ENCODE data around the gene RSBN1L. TPM values are rescaled to one million over a fixed set of nuclear protein-coding genes. Genes with fewer than 3 reads are reported as not detected.
"Not testable (repeated sequence)": the region's sequence is repeated elsewhere in the genome, so short reads cannot be mapped to it uniquely, and the experiment has no call there.

RSBN1L gene
- 13.2 TPM for polyA plus RNA-seq (2012; ENCODE audit: missing spikeins)

DNA sequence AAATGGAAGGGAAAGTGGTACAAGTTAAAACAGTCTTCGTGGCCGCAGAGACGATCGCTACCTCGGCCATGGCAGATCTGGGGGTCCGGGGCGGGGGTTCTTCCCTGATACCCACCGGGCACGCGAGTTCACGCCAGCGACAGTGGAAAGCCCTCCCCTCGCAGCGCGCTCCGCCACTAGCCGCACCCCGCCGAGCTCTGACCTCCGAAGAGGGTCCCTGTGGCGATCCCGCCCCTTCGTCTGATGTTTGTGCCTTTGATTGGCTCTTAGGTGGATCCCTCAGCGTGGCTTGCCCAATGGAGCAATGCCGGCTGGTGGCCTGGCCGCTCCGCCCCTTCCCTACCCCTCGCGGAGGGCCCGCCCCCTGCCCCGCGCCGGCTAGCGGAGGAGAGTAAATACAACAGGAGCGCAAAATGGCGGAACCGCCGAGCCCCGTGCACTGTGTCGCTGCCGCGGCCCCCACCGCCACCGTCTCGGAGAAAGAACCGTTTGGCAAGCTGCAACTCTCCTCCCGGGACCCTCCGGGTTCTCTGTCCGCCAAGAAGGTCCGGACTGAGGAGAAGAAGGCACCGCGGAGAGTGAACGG, at the start of gene RSBN1L:
RSBN1L (plus strand) TSS at position 403 of the 586 bp plus-strand sequence; CDS start at position 414, 11 bp downstream.
- TF ChIP-seq POLR2A (IDR thresholded peaks at IDR 0.05; ENCODE audit: low read depth, low read length) (peak; percentile 89), TAF1 (IDR thresholded peaks at IDR 0.05; ENCODE audit: borderline replicate concordance, low read depth, low read length) (peak; percentile 90; the same call in 1 of the 2 replicates), POLR2AphosphoS5 (IDR thresholded peaks at IDR 0.05; ENCODE audit: low read depth, low read length) (peak; percentile 68)
- peak; percentile 78 for DNase-seq (ENCODE audit: insufficient read length)
- peak; percentile 92 for FAIRE-seq

DNA sequence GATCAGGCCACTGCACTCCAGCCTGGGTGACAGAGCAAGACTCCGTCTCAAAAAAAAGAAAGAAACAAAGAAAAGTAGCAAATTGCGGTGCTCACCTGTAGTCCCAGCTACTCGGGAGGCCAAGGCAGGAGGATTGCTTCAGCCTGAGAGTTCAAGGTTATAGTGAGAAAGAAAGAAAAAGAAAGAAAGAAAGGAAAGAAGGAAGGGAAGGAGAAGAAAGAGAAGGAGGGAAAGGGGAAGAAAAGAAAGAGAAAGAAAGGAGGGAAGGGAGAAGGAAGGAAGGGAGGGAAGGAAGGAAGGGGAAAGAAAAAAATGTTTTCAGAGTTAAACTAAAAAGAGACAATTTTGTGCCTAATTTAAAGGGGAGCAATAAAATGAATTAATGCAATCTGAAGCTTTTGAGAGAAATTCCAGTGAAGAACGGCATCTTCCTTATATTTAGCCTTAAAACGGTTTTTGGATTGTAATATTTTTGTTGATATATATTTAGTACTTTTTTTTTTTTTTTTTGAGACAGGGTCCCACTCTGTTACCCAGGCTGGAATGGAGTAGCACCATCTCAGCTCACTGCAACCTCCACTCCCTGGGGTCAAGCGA, 47.4 kb upstream of the RSBN1L start:
- TF ChIP-seq POLR2AphosphoS5 (IDR thresholded peaks at IDR 0.05; ENCODE audit: low read depth, low read length) (no peak), TAF1 (IDR thresholded peaks at IDR 0.05; ENCODE audit: borderline replicate concordance, low read depth, low read length) (no peak), POLR2A (IDR thresholded peaks at IDR 0.05; ENCODE audit: low read depth, low read length) (no peak)
- DNase-seq (ENCODE audit: insufficient read length) (no peak), FAIRE-seq (no peak)

DNA sequence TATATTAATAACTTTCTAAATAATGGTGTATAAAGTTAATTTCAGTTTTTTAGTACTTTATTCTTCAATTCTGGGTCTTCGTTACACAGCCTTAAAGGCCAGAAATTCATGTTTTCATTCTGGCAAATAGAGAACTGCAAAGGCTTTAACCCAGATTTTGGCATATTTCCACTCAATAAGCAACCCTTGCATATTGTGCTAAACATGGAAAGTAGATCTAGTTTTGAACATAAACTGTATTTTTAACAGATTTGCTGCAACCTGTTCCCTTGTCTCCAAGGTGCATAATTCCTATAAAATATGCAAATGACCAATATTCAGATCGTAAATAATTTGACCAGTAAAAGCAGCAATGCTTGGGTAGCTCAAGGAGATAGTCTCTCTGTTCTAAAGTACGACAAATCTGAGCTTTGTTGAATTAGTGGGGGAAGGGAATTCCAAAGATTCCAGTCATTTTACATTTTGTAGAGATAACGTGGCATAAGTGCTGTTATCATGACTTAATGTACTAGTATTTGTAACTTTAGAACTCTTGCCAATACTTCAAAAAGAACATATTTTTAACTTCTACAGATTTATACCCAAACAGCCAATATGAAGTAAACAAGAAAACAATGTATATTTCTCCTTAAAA, 46.4 kb upstream of the RSBN1L start:
- no peak for FAIRE-seq

DNA sequence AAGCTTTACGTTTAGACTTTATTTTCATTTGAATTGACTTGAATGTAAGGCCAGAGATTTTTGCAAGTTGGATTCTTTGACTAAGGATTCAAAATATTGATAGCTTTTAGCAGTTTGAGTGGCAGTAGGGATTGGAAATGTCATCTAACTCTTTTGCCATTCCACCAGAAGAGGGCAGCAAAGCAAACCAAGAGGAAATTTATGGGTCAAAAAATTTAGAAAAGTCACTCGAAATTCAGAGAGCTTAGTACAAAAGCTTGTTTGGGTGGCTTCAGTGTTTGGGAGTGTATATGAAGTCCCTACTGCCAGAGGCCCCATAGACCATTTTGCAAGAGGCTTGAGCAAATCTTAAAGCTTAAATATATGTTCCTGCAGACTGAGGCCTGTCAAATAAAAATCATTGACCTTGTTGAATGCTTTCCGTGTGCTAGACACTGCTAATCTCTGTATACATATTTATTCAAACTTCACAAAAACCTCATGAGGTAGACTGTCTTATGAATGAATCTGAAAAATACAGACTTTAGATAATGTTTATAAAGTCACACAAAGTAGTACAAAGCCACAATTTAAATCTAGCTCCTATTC, 44.6 kb upstream of the RSBN1L start:
- peak; percentile 10 for DNase-seq (ENCODE audit: insufficient read length)

More for the DNA sequence above, 46.4 kb upstream of the RSBN1L start:
- no peak for DNase-seq (ENCODE audit: insufficient read length)
- no peak for TF ChIP-seq POLR2AphosphoS5 (IDR thresholded peaks at IDR 0.05; ENCODE audit: low read depth, low read length)
- TF ChIP-seq POLR2A (IDR thresholded peaks at IDR 0.05; ENCODE audit: low read depth, low read length): no peak
- no peak for TF ChIP-seq TAF1 (IDR thresholded peaks at IDR 0.05; ENCODE audit: borderline replicate concordance, low read depth, low read length)

DNA sequence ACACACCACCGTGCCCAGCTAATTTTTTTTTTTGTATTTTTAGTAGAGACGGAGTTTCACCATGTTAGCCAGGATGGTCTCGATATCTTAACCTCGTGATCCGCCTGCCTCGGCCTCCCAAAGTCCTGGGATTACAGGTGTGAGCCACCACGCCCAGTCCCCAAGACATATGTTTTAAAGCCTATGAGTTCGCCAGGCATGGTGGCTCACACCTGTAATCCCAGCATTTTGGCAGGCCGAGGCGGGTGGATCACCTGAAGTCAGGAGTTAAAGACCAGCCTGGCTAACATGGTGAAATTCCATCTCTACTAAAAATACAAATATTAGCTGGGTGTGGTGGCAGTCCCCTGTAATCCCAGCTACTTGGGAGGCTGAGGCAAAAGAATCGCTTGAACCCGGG, 43.4 kb upstream of the RSBN1L start:
- DNase-seq (ENCODE audit: insufficient read length); FAIRE-seq: not testable (repeated sequence)

More for the DNA sequence above, 44.6 kb upstream of the RSBN1L start:
- FAIRE-seq: no peak
- TF ChIP-seq TAF1 (IDR thresholded peaks at IDR 0.05; ENCODE audit: borderline replicate concordance, low read depth, low read length) (no peak), POLR2AphosphoS5 (IDR thresholded peaks at IDR 0.05; ENCODE audit: low read depth, low read length) (no peak), POLR2A (IDR thresholded peaks at IDR 0.05; ENCODE audit: low read depth, low read length) (no peak)

DNA sequence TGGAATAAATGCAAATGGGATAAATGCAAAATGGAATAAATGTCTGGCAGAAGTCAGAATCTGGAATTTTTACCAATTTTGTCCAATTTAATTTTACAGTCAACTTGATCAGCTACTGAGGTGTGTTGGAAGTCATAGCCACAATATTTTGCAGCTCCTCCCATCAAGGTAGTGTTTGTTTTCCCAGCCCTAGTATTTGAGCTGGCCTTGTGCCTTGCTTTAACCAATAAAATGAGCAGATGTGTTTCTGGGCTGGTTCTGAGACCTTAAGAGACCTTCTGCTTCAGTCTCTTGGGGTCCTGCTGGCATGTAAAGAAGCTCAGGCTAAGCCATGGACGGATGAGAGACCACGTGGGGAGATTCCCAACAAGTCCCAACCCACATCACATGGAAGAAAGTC, 42.7 kb upstream of the RSBN1L start:
- TF ChIP-seq TAF1 (IDR thresholded peaks at IDR 0.05; ENCODE audit: borderline replicate concordance, low read depth, low read length): no peak
- no peak for TF ChIP-seq POLR2AphosphoS5 (IDR thresholded peaks at IDR 0.05; ENCODE audit: low read depth, low read length)
- TF ChIP-seq POLR2A (IDR thresholded peaks at IDR 0.05; ENCODE audit: low read depth, low read length): no peak
- no peak for DNase-seq (ENCODE audit: insufficient read length)
- no peak for FAIRE-seq

DNA sequence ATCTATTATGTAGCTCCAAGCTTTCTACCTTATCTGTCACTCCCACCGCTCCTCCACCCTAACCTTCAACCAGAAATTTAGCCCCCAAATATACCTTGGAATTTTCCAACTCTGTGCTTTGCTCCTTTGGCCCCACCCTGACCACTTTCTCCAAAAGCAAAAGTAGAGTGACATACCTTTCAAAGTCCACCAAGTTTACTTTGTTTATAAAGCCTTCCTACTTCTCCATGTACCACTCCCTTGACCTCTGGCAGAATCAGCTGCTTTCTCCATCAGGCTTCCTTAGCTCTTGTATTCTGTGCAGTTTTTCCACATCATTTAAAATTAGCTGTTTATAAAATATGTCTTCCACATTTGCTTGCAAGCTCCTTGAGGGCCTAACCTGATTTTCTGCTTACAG, 40.9 kb upstream of the RSBN1L start:
- FAIRE-seq: no peak
- no peak for TF ChIP-seq TAF1 (IDR thresholded peaks at IDR 0.05; ENCODE audit: borderline replicate concordance, low read depth, low read length)
- TF ChIP-seq POLR2AphosphoS5 (IDR thresholded peaks at IDR 0.05; ENCODE audit: low read depth, low read length): no peak
- TF ChIP-seq POLR2A (IDR thresholded peaks at IDR 0.05; ENCODE audit: low read depth, low read length): no peak
- no peak for DNase-seq (ENCODE audit: insufficient read length)

- no peak for FAIRE-seq
- TF ChIP-seq TAF1 (IDR thresholded peaks at IDR 0.05; ENCODE audit: borderline replicate concordance, low read depth, low read length) (no peak), POLR2AphosphoS5 (IDR thresholded peaks at IDR 0.05; ENCODE audit: low read depth, low read length) (no peak), POLR2A (IDR thresholded peaks at IDR 0.05; ENCODE audit: low read depth, low read length) (no peak)
Observed at GRCh38 chr7:77655836-77656455, 40.3 kb upstream of the RSBN1L start.

DNA sequence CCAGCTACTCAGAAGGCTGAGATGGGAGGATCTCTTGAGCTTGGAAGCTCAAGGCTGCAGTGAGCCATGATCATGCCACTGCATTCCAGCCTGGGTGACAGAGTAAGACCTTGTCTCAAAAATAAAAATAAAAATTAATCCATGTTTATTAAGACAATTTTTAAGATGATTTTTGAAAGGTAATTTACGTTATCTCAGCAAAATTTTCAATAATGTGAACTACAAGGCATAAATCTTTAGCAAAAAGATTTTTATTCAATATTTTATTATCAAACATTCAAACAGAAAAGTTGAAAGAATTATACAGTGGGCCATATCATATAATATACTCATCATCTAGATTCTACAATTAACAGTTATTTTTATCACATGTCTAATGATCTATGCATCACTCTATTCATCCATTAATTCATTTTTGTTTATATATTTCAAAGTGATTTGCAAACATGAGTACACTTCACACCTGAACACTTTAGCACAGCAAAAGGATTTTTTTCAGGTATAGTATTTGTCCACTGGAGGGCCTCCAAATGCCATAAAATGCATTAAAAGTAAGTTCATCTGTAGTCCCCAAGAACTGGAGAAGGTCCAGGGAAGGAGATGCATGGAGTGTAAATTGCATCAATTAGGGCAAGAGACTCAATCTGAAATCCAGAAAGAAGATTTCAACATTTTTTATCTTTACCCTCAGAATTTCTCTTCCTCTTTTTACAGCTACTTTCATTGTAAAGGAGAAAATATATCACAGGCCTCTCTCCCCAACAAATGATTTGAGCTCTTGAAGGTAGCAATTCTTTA, 38.6 kb upstream of the RSBN1L start:
- DNase-seq (ENCODE audit: insufficient read length) (no peak), FAIRE-seq (peak; percentile 27)
- TF ChIP-seq POLR2AphosphoS5 (IDR thresholded peaks at IDR 0.05; ENCODE audit: low read depth, low read length) (no peak), POLR2A (IDR thresholded peaks at IDR 0.05; ENCODE audit: low read depth, low read length) (no peak), TAF1 (IDR thresholded peaks at IDR 0.05; ENCODE audit: borderline replicate concordance, low read depth, low read length) (no peak)

More at GRCh38 chr7:77655836-77656455, 40.3 kb upstream of the RSBN1L start:
- DNase-seq (ENCODE audit: insufficient read length): no peak

GRCh38 chr7:77658928-77659327, 37.3 kb upstream of the RSBN1L start:
- DNase-seq (ENCODE audit: insufficient read length): no peak
- no peak for FAIRE-seq
- TF ChIP-seq POLR2A (IDR thresholded peaks at IDR 0.05; ENCODE audit: low read depth, low read length) (no peak), POLR2AphosphoS5 (IDR thresholded peaks at IDR 0.05; ENCODE audit: low read depth, low read length) (no peak), TAF1 (IDR thresholded peaks at IDR 0.05; ENCODE audit: borderline replicate concordance, low read depth, low read length) (no peak)

DNA sequence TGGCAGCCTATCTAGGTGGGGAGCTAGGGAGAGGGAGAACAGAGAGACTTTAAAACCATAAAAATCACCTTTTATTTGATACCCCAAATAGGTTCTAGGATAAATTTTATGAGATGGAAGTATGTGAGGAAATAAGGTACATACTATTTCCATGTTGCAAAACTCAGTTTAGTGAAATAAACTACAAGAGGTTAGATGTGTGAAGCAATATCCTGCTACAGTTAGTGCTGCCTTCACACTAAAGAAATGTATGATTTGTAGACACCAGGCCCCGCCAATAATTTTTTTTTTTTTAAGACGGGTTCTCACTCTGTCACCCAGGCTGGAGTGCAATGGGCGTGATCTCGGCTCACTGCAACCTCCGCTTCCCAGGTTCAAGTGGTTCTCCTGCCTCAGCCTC, 34.4 kb upstream of the RSBN1L start:
- DNase-seq (ENCODE audit: insufficient read length) (no peak), FAIRE-seq (no peak)
- TF ChIP-seq TAF1 (IDR thresholded peaks at IDR 0.05; ENCODE audit: borderline replicate concordance, low read depth, low read length) (no peak), POLR2AphosphoS5 (IDR thresholded peaks at IDR 0.05; ENCODE audit: low read depth, low read length) (no peak), POLR2A (IDR thresholded peaks at IDR 0.05; ENCODE audit: low read depth, low read length) (no peak)

Measured in GM12892 (cell line).